Kidney epithelial cell (primary cell): ENCODE measurements around the gene IL22RA2. TPM values are rescaled to one million over a fixed set of nuclear protein-coding genes. Genes with fewer than 3 reads are reported as not detected.

Experiments used
- DNase-seq: peaks from one replicate; pipeline ENCODE4 v3.0.0-alpha.2; 2010; ENCODE audit warnings: low read depth
- H3K27me3 ChIP-seq: 2 replicates; pipeline ENCODE4 v1.6.0; 2011; ENCODE audit warnings: low read length; ENCODE audit not compliant: control insufficient read depth, insufficient read depth
- H3K36me3 ChIP-seq: 2 replicates; pipeline ENCODE4 v1.5.1; 2011; ENCODE audit warnings: low read length; ENCODE audit not compliant: control insufficient read depth, insufficient read depth
- H3K4me3 ChIP-seq: 2 replicates; pipeline ENCODE4 v1.5.1; 2011; ENCODE audit warnings: low read depth, mild to moderate bottlenecking, control low read depth, low read length
- total RNA-seq: library from RNA; depleted of rRNA; stranded (reverse); fragments of >200 nt; gene quantifications from 2 replicates; pipeline ENCODE4 v1.2.3, GENCODE V29; 2015
- TF ChIP-seq, protein P1 (sequence below): IDR thresholded peaks from 2 replicates; pipeline ENCODE4 v1.5.1; 2011; ENCODE audit warnings: mild to moderate bottlenecking, moderate library complexity, low read length, control low read depth, inconsistent platforms; ENCODE audit not compliant: insufficient read depth, poor library complexity, severe bottlenecking

The IL22RA2 gene
- total RNA-seq, 1 donor from 2014 or later, result not detected

DNA sequence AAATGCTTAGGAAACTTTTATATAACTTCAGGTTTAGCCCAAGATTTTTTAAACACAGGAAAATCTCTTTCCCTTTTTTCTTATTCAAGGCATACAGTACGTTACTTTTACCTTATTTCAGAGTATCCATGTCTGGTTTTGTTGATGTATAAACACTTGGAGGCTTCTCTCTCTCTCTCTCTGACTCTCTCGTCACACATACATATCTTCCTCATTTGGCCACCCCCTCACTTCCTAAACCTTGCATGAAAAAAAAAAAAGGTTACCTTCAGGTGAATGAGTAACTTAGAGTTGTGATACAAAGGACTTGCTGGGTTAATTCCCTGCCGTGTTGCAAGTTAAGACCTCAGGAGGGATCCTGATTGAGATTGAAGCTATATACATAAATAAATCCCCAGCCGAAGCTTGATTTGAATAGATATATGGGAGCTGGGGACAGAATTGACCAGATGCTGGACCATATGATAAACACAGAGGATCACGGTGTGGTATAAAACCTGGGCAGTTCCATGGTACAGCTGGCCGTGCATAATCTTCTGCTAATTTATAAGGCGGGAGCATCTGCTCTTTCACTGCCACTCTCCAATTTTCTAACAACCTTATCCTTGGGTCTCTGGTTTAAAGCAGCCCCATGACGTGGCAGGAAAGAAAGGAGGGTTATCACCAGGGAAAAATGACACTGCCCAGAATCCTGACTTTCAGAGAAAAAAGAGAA is 73.6 kb downstream of the IL22RA2 start:
- Histone ChIP-seq H3K27me3 (no peaks in the 10 kb centered on the region), H3K4me3 (no peak overlapping the region), H3K36me3 (no peaks in the 10 kb centered on the region)
- TF ChIP-seq, protein P1, sequence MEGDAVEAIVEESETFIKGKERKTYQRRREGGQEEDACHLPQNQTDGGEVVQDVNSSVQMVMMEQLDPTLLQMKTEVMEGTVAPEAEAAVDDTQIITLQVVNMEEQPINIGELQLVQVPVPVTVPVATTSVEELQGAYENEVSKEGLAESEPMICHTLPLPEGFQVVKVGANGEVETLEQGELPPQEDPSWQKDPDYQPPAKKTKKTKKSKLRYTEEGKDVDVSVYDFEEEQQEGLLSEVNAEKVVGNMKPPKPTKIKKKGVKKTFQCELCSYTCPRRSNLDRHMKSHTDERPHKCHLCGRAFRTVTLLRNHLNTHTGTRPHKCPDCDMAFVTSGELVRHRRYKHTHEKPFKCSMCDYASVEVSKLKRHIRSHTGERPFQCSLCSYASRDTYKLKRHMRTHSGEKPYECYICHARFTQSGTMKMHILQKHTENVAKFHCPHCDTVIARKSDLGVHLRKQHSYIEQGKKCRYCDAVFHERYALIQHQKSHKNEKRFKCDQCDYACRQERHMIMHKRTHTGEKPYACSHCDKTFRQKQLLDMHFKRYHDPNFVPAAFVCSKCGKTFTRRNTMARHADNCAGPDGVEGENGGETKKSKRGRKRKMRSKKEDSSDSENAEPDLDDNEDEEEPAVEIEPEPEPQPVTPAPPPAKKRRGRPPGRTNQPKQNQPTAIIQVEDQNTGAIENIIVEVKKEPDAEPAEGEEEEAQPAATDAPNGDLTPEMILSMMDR, result no peak
- DNase-seq, result no peak

DNA sequence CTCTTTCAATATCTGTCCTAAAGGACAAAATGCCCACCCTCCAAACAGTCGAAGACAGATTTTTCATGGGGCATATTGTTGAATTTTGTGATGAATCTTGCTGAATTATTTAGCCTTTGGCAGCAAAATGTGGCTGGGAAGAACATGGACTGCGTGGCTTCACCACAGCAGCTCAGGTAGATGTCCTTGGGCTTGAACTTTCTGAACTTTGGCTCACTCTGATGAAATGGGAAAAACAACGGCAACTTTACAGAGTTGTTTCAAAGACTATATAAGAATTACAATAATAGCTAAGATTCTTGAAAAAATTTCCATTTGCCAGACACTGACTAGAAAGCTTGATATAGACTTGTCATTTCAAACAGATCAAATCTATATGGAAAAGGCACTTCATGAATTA is 75.9 kb downstream of the IL22RA2 start:
- TF ChIP-seq, protein P1, result no peak
- no peak for DNase-seq
- Histone ChIP-seq H3K4me3 (no peak overlapping the region), H3K27me3 (no peaks in the 10 kb centered on the region), H3K36me3 (no peaks in the 10 kb centered on the region)

DNA sequence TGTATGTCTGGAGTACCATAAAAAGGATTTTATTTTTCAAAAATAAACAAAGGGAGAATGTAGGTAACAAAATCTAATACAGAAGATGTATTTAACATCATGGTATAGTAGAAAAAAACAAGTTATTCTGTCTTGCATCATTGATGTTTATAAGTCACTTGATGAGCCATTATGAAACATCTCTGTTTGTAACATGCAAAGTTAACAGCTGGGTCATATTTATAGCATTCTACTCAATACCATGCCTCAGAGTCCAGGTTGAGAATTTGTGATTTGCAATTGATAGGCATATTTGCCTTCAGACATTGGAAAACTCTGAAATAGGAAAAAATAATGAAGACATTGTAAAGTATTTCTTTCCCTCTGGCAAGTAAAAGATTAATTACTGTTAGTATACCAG is 76.4 kb downstream of the IL22RA2 start:
- TF ChIP-seq, protein P1, result no peak

DNA sequence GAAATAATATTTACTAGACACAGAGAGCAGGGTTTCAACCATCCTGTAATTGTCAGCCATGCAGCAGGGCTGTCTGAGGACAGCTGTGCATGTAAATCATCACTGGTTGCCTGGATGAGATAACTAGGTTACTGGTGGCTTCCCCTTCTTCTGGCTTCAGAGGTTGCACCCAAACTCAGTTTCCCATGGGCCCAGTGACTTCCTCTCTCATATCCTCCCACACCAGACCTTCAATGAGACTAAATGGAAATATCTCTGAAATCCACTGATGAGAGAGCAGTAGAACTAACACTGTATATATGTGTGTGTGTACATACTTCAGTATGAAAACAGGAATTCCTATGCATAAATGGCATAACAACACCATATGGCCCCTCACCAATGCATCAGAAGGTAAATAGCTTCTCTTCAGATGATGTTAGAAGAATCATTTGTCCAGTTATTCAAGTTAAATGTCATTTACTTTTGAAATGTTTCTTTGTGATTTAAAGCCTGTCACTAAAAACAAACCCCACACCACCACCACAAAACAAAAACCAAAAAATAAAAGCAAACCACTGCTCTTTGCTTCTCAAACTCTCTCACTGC is 77.7 kb downstream of the IL22RA2 start:
- H3K27me3 ChIP-seq, result no peaks in the 10 kb centered on the region
- DNase-seq, result no peak
- no peaks in the 10 kb centered on the region for H3K36me3 ChIP-seq
- TF ChIP-seq, protein P1, result no peak
- no peak overlapping the region for H3K4me3 ChIP-seq

More for the DNA sequence above, 76.4 kb downstream of the IL22RA2 start:
- H3K27me3 ChIP-seq, result no peaks in the 10 kb centered on the region
- H3K36me3 ChIP-seq, result no peaks in the 10 kb centered on the region
- no peak for DNase-seq
- no peak overlapping the region for H3K4me3 ChIP-seq

DNA sequence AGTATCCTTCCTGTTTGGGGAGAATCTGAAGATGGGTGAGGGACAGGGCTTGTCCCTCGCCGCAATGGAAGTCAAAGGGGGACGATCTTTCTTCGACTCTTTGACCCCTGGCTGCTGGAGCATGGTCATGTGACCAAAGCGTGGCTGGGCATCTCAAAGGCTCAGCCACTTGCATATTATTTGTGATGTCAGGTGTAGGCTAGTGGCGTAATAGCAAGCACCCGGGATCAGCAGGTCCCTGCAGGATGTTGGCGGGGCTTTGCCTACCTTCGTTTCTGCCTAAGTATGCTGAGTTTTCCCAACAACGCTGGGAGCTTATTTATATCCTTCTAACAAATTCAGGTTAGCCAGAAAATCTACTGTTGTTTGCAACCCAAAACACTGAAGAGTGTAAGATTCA is 78.4 kb downstream of the IL22RA2 start:
- no peak for DNase-seq
- H3K36me3 ChIP-seq, result no peaks in the 10 kb centered on the region
- no peaks in the 10 kb centered on the region for H3K27me3 ChIP-seq
- TF ChIP-seq, protein P1, result no peak
- no peak overlapping the region for H3K4me3 ChIP-seq
